ENCODE data around the gene MEX3A. TPM values are rescaled to one million over a fixed set of nuclear protein-coding genes. Genes with fewer than 3 reads are reported as not detected.
A peak's percentile ranks its signal among the peaks of the same experiment; 100 is the strongest.

Gene MEX3A
- total and polyA plus RNA-seq, 10 of the 15 experiments (the other 5 are each of a cell fraction or from before 2014, with no cell fraction given): 0.11 to 5.1 (median 1.7) TPM

- TSS peak; percentile 21 for BruUV-seq (replicated peaks)
- Histone ChIP-seq H3K4me2 (ENCODE audit: control insufficient read depth, insufficient read depth) (peak overlapping the region; percentile 81), H2AFZ (ENCODE audit: control insufficient read depth, low read depth, low read length) (peak overlapping the region; percentile 18; the same call in 1 of the 2 replicates), H3K27me3 (replicated peaks in 1 of 2; ENCODE audit: control insufficient read depth in 2 of 2, insufficient read depth in 2 of 2, low read length in 1 of 2) (no peaks in the 10 kb centered on the region), H3K36me3 (ENCODE audit: control insufficient read depth in 2 of 2, insufficient read depth in 2 of 2, low read length in 1 of 2) (no peaks in the 10 kb centered on the region; a peak in 1 of 4 replicates), H3K9ac (ENCODE audit: control insufficient read depth, insufficient read depth, low read length) (peak overlapping the region; percentile 47; the same call in 1 of the 2 replicates), H4K20me1 (ENCODE audit: control insufficient read depth, insufficient read depth) (no peaks in the 10 kb centered on the region), H3K79me2 (ENCODE audit: control insufficient read depth, insufficient read depth, low read length) (peaks cover 85% of the 10 kb centered on the region), H3K4me1 (ENCODE audit: control insufficient read depth, insufficient read depth, low read length) (peaks cover 42% of the 10 kb centered on the region), H3K27ac (ENCODE audit: control insufficient read depth, insufficient read depth) (peak overlapping the region; percentile 64), H3K4me3 (peak overlapping the region; percentile 35; the same call in 1 of the 2 replicates), H3K9me3 (replicated peaks; ENCODE audit: control insufficient read depth, insufficient read depth, low read length) (no peaks in the 10 kb centered on the region)
- ATAC-seq: peak; percentile 41
- in situ Hi-C loops (cut with MboI) (no loop called here), intact Hi-C loops (cut with micrococcal nuclease; ENCODE audit: unreplicated experiment) (no loop called here)
- ChIA-PET SMC1A (ENCODE audit: uncharacterized antibody, unreplicated experiment) (interaction anchor here (9.2 to 23.6 kb wide), 2 partner anchors 9 to 21 kb away, joined by 92 to 874 read pairs; no protein-coding TSS in a partner anchor), CTCF (interaction anchor here (1.3 to 25.7 kb wide), 4 partner anchors 10 to 130 kb away, joined by 3 to 1294 read pairs (median 24); no protein-coding TSS in a partner anchor), POLR2A (interaction anchor here (0.5 to 12.7 kb wide), 7 partner anchors 9 to 113 kb away, joined by 3 to 128 read pairs (median 13); no protein-coding TSS in a partner anchor), RAD21 (ENCODE audit: unreplicated experiment) (interaction anchor here (1.2 to 22.2 kb wide), 3 partner anchors 8 to 30 kb away, joined by 3 to 695 read pairs (median 105); no protein-coding TSS in a partner anchor)
- WGBS (ENCODE audit: insufficient coverage, insufficient replicate concordance, low lambda C conversion rate, missing lambda C conversion rate): 33% methylated on average over 3 of the region's 3 CpGs
- DNase-seq (ENCODE audit: low read depth, low spot score): no peak
- peak; percentile 78 for FAIRE-seq
- no peak for TF ChIP-seq GATAD2B (conservative IDR thresholded peaks at IDR 0.05; ENCODE audit: low read depth)
- TF ChIP-seq E4F1 (IDR thresholded peaks at IDR 0.05; ENCODE audit: borderline replicate concordance, partially characterized antibody): no peak
- peak; percentile 44; the same call in 1 of the 2 replicates for TF ChIP-seq CREM (IDR thresholded peaks at IDR 0.05; ENCODE audit: low read depth)
- 0 out of 2 replicates have a peak, but pooled peaks have one; percentile 8 for TF ChIP-seq PAX5 (IDR thresholded peaks at IDR 0.05; ENCODE audit: borderline replicate concordance, low read depth, low read length)
- peak in 1 of 2 experiments; percentile 68; a peak in 1 of 4 replicates for TF ChIP-seq ETV6 (conservative IDR thresholded peaks at IDR 0.05 in 1 of 2, IDR thresholded peaks at IDR 0.05 in 1 of 2; ENCODE audit: borderline replicate concordance in 1 of 2, low read depth in 1 of 2)
- no peak for TF ChIP-seq BCLAF1 (IDR thresholded peaks at IDR 0.05)
- no peak for TF ChIP-seq MYC (IDR thresholded peaks at IDR 0.05; ENCODE audit: insufficient read depth, insufficient read length, insufficient replicate concordance, low read length, severe bottlenecking)
- no peak for TF ChIP-seq BACH1 (IDR thresholded peaks at IDR 0.05; ENCODE audit: borderline replicate concordance)
- TF ChIP-seq TCF3 (IDR thresholded peaks at IDR 0.05; ENCODE audit: borderline replicate concordance, insufficient read depth, low read depth, low read length): no peak
- TF ChIP-seq DPF2 (IDR thresholded peaks at IDR 0.05): peak; percentile 60; the same call in 1 of the 2 replicates
- TF ChIP-seq HDAC2 (IDR thresholded peaks at IDR 0.05): no peak
- peak; percentile 16; the same call in 1 of the 2 replicates for TF ChIP-seq RAD21 (IDR thresholded peaks at IDR 0.05; ENCODE audit: insufficient read depth, low read depth, low read length)
- no peak for TF ChIP-seq RB1 (IDR thresholded peaks at IDR 0.05; ENCODE audit: borderline replicate concordance)
- TF ChIP-seq POLR2AphosphoS5 (IDR thresholded peaks at IDR 0.05; ENCODE audit: low read length): no peak; the same call in 1 of the 2 replicates
These were observed 37.4 kb upstream of the MEX3A start for GRCh38 chr1:156119503-156120209.

Measured in GM12878 (cell line).